H9 (cell line): ENCODE measurements around the gene STX8. TPM values are rescaled to one million over a fixed set of nuclear protein-coding genes. Genes with fewer than 3 reads are reported as not detected.

Experiments used
- DNase-seq: peaks from one replicate; pipeline ENCODE4 v3.0.0-alpha.2; 2017
- H2AFZ ChIP-seq: one replicate; pipeline ENCODE4 v1.6.1; 2013; ENCODE audit warnings: mild to moderate bottlenecking, low read length, control low read depth, moderate library complexity
- H2AK5ac ChIP-seq: 2 replicates; pipeline ENCODE4 v1.6.1; 2013; ENCODE audit warnings: low read length, control low read depth, mixed read lengths; ENCODE audit not compliant: insufficient read length
- H2BK120ac ChIP-seq: one replicate; pipeline ENCODE4 v1.6.1; 2013; ENCODE audit warnings: low read depth, mild to moderate bottlenecking, low read length, control low read depth, inconsistent platforms; ENCODE audit not compliant: poor library complexity, severe bottlenecking
- H2BK12ac ChIP-seq: 2 replicates; pipeline ENCODE4 v1.6.1; 2013; ENCODE audit warnings: low read length, control low read depth, mixed read lengths, low read depth; ENCODE audit not compliant: insufficient read length
- H2BK15ac ChIP-seq: 2 replicates; pipeline ENCODE4 v1.6.1; 2013; ENCODE audit warnings: low read depth, low read length, control low read depth
- H2BK20ac ChIP-seq: one replicate; pipeline ENCODE4 v1.6.1; 2013; ENCODE audit warnings: low read depth, mild to moderate bottlenecking, low read length, control low read depth, inconsistent platforms; ENCODE audit not compliant: poor library complexity, severe bottlenecking
- H2BK5ac ChIP-seq: 2 replicates; pipeline ENCODE4 v1.6.1; 2013; ENCODE audit warnings: low read length, control low read depth, mixed read lengths; ENCODE audit not compliant: insufficient read length
- H3K14ac ChIP-seq: 2 replicates; pipeline ENCODE4 v1.6.1; 2013; ENCODE audit warnings: low read length, control low read depth; ENCODE audit not compliant: insufficient read depth
- H3K18ac ChIP-seq: 2 replicates; pipeline ENCODE4 v1.6.1; 2013; ENCODE audit warnings: low read depth, mild to moderate bottlenecking, mixed read lengths, low read length, control low read depth; ENCODE audit not compliant: insufficient read length
- H3K23ac ChIP-seq: 2 replicates; pipeline ENCODE4 v1.6.1; 2013; ENCODE audit warnings: low read length, control low read depth, mixed read lengths, low read depth; ENCODE audit not compliant: insufficient read length
- H3K23me2 ChIP-seq: 2 replicates; pipeline ENCODE4 v1.6.1; 2013; ENCODE audit warnings: low read depth, mild to moderate bottlenecking, mixed read lengths, low read length, control low read depth; ENCODE audit not compliant: insufficient read length, poor library complexity, severe bottlenecking
- H3K27ac ChIP-seq: 2 replicates; pipeline ENCODE4 v1.5.1; 2013; ENCODE audit warnings: low read length, control low read depth, mixed read lengths, low read depth; ENCODE audit not compliant: insufficient read length
- H3K27me3 ChIP-seq: 2 replicates; pipeline ENCODE4 v1.6.1; 2013; ENCODE audit warnings: low read length, control low read depth, inconsistent platforms; ENCODE audit not compliant: insufficient read depth
- H3K4ac ChIP-seq: 2 replicates; pipeline ENCODE4 v1.6.1; 2013; ENCODE audit warnings: low read depth, mild to moderate bottlenecking, control low read depth, inconsistent platforms, low read length, moderate library complexity
- H3K4me1 ChIP-seq: 2 replicates; pipeline ENCODE4 v1.6.1; 2013; ENCODE audit warnings: low read length, control low read depth, inconsistent platforms; ENCODE audit not compliant: insufficient read depth
- H3K4me2 ChIP-seq: 2 replicates; pipeline ENCODE4 v1.6.1; 2013; ENCODE audit warnings: low read length, control low read depth, mixed read lengths; ENCODE audit not compliant: insufficient read length, insufficient read depth
- H3K56ac ChIP-seq: 2 replicates; pipeline ENCODE4 v1.6.1; 2013; ENCODE audit warnings: low read depth, mild to moderate bottlenecking, mixed read lengths, low read length, control low read depth; ENCODE audit not compliant: insufficient read length
- H3K79me1 ChIP-seq: 2 replicates; pipeline ENCODE4 v1.6.1; 2013; ENCODE audit warnings: low read depth, mild to moderate bottlenecking, moderate library complexity, low read length, control low read depth, inconsistent platforms; ENCODE audit not compliant: insufficient read depth, poor library complexity, severe bottlenecking
- H3K79me2 ChIP-seq: 2 replicates; pipeline ENCODE4 v1.6.1; 2013; ENCODE audit warnings: low read length, control low read depth, inconsistent platforms; ENCODE audit not compliant: insufficient read depth
- H3K9ac ChIP-seq: 2 replicates; pipeline ENCODE4 v1.6.1; 2013; ENCODE audit warnings: low read length, control low read depth, mixed read lengths; ENCODE audit not compliant: insufficient read length; ENCODE audit errors: extremely low read depth
- H3K9me3 ChIP-seq: one replicate; pipeline ENCODE4 v1.6.1; 2013; ENCODE audit warnings: low read depth, low read length, inconsistent platforms; ENCODE audit not compliant: control insufficient read depth
- H3T11ph ChIP-seq: one replicate; pipeline ENCODE4 v1.6.1; 2013; ENCODE audit warnings: mild to moderate bottlenecking, low read length, control low read depth, inconsistent platforms
- H4K20me1 ChIP-seq: one replicate; pipeline ENCODE4 v1.6.1; 2013; ENCODE audit not compliant: control insufficient read depth, insufficient read length, insufficient read depth
- H4K5ac ChIP-seq: 2 replicates; pipeline ENCODE4 v1.6.1; 2013; ENCODE audit warnings: low read depth, mild to moderate bottlenecking, mixed read lengths, low read length, control low read depth; ENCODE audit not compliant: insufficient read length
- H4K8ac ChIP-seq: replicated peaks from 2 replicates; pipeline ENCODE4 v1.6.1; 2013; ENCODE audit warnings: low read length, control low read depth, mixed read lengths, low read depth; ENCODE audit not compliant: insufficient read length
- H4K91ac ChIP-seq: 2 replicates; pipeline ENCODE4 v1.6.1; 2013; ENCODE audit warnings: low read depth, mild to moderate bottlenecking, moderate library complexity, mixed read lengths, low read length, control low read depth; ENCODE audit not compliant: insufficient read length
- H3K27ac Mint-ChIP-seq, 3 experiments: 2 replicates in 2 of 3; 3 replicates in 1 of 3; pipeline ENCODE4 v1.8.0; 2020 to 2021; ENCODE audit warnings: mixed read lengths in 3 of 3, mild to moderate bottlenecking in 1 of 3, moderate library complexity in 1 of 3
- H3K27me3 Mint-ChIP-seq: 2 replicates; pipeline ENCODE4 v1.8.0; 2021; ENCODE audit warnings: low read depth, mild to moderate bottlenecking, moderate library complexity, mixed read lengths
- H3K36me3 Mint-ChIP-seq, 3 experiments: 2 replicates in 2 of 3; 3 replicates in 1 of 3; pipeline ENCODE4 v1.8.0; 2020 to 2021; ENCODE audit warnings: low read depth in 3 of 3, mixed read lengths in 3 of 3; ENCODE audit not compliant: insufficient read depth in 1 of 3
- H3K4me1 Mint-ChIP-seq, 2 experiments: 2 replicates each; pipeline ENCODE4 v1.8.0; 2020; ENCODE audit warnings: mixed read lengths in 2 of 2
- H3K4me3 Mint-ChIP-seq, 2 experiments: 2 replicates in 1 of 2; 3 replicates in 1 of 2; pipeline ENCODE4 v1.8.0; 2020 to 2021; ENCODE audit warnings: mild to moderate bottlenecking in 2 of 2, mixed read lengths in 2 of 2, moderate library complexity in 1 of 2
- H3K9me3 Mint-ChIP-seq, 2 experiments: 2 replicates in 1 of 2; 3 replicates in 1 of 2; pipeline ENCODE4 v1.8.0; 2020; ENCODE audit warnings: mild to moderate bottlenecking in 2 of 2, mixed read lengths in 2 of 2, moderate library complexity in 1 of 2
- CTCF ChIP-seq: fragments of 200-600 bp; sonication (generic); conservative IDR thresholded peaks from 3 replicates; pipeline ENCODE4 v1.8.0; 2021; ENCODE audit warnings: antibody characterized with exemption, mild to moderate bottlenecking
- WGBS: extraction: QIAGEN DNeasy Blood & Tissue Kit; methylation state at CpG from one replicate; pipeline ENCODE4 v1.1.7; 2013; ENCODE audit warnings: missing lambda C conversion rate, low lambda C conversion rate, mixed read lengths; ENCODE audit not compliant: insufficient read length; ENCODE audit errors: extremely low coverage; 5-methylcytosine and 5-hydroxymethylcytosine counted together
- total RNA-seq: library from RNA; stranded (reverse); gene quantifications from 2 replicates; pipeline ENCODE4 v1.2.1, GENCODE V29; 2021

The STX8 gene
- total RNA-seq, 1 experiment from 2014 or later: 55.1 TPM

- H3K27me3 Mint-ChIP-seq: no peaks in the 10 kb centered on the region
- H3K4me1 Mint-ChIP-seq: peaks cover 22 to 24% of the 10 kb centered on the region in 2 experiments
- Histone ChIP-seq H3K9me3 (no peaks in the 10 kb centered on the region), H4K8ac (no peak overlapping the region), H2BK5ac (no peak overlapping the region), H3K23me2 (no peaks in the 10 kb centered on the region), H2BK120ac (no peak overlapping the region), H3K27ac (no peak overlapping the region), H3K79me1 (no peaks in the 10 kb centered on the region), H3K18ac (no peak overlapping the region), H4K5ac (no peak overlapping the region), H3K27me3 (no peaks in the 10 kb centered on the region), H4K20me1 (no peaks in the 10 kb centered on the region), H3K79me2 (no peaks in the 10 kb centered on the region), H2BK12ac (no peak overlapping the region), H3K4me2 (no peak overlapping the region), H3K4me1 (no peaks in the 10 kb centered on the region; the same call in 1 of the 2 replicates), H2AK5ac (no peak overlapping the region), H4K91ac (no peak overlapping the region), H2BK15ac (no peak overlapping the region), H2BK20ac (no peak overlapping the region), H3K14ac (no peak overlapping the region), H3T11ph (no peak overlapping the region), H3K9ac (no peak overlapping the region), H3K56ac (no peak overlapping the region), H2AFZ (no peak overlapping the region), H3K4ac (no peak overlapping the region), H3K23ac (no peak overlapping the region)
- H3K4me3 Mint-ChIP-seq: no peak overlapping the region
- DNase-seq: no peak
- TF ChIP-seq CTCF: no peak
- H3K27ac Mint-ChIP-seq: no peak overlapping the region
- H3K36me3 Mint-ChIP-seq: peaks cover 0 to 4% (median 0%) of the 10 kb centered on the region in 3 experiments; a peak in 2 of 7 replicates
- no peaks in the 10 kb centered on the region for H3K9me3 Mint-ChIP-seq
- WGBS: no CpG with 5 or more reads among the region's 4 CpGs
Measured at GRCh38 chr17:9533441-9533840, 42.2 kb downstream of the STX8 start.
